Measurements from ENCODE around the gene CRABP2. TPM values are rescaled to one million over a fixed set of nuclear protein-coding genes. Genes with fewer than 3 reads are reported as not detected.

CRABP2 gene
- total RNA-seq, 2 experiments from 2014 or later = 0.68 to 0.80 TPM

- Mint-ChIP-seq H3K27me3 (peaks cover 45% of the 10 kb centered on the region), H3K4me3 (no peak overlapping the region), H3K36me3 (no peaks in the 10 kb centered on the region), H3K9me3 (no peaks in the 10 kb centered on the region), H3K4me1 (peaks cover 24% of the 10 kb centered on the region), H3K27ac (no peak overlapping the region)
- POLR2A ChIA-PET = interaction anchor here (0.7 to 1.0 kb wide), 3 partner anchors 12 to 253 kb away, joined by 3 to 4 read pairs (median 3); no protein-coding TSS in a partner anchor
- ATAC-seq (ENCODE audit: low read depth) (no peak), DNase-seq (no peak)
Observed at GRCh38 chr1:156703336-156703735, 2.0 kb downstream of the CRABP2 start.

- peak; percentile 80 for ATAC-seq (ENCODE audit: low read depth)
- DNase-seq = no peak
- Mint-ChIP-seq H3K36me3 (no peaks in the 10 kb centered on the region), H3K9me3 (no peaks in the 10 kb centered on the region), H3K4me1 (peaks cover 14% of the 10 kb centered on the region), H3K27ac (peak overlapping the region; percentile 14), H3K27me3 (peaks cover 38% of the 10 kb centered on the region), H3K4me3 (no peak overlapping the region)
- POLR2A ChIA-PET = no interaction called here
Observed at GRCh38 chr1:156700736-156701531, 4.4 kb downstream of the CRABP2 start.

- Mint-ChIP-seq H3K27ac (no peak overlapping the region), H3K4me3 (no peak overlapping the region), H3K36me3 (no peaks in the 10 kb centered on the region), H3K4me1 (peaks cover 7% of the 10 kb centered on the region), H3K27me3 (peaks cover 20% of the 10 kb centered on the region), H3K9me3 (no peaks in the 10 kb centered on the region)
- DNase-seq = no peak
- no peak for ATAC-seq (ENCODE audit: low read depth)
- POLR2A ChIA-PET = interaction anchor here (0.9 kb wide), 1 partner anchor 68 kb away, joined by 3 read pairs; the partner anchor contains the start of gene PRCC
Observed at GRCh38 chr1:156698995-156699394, 6.4 kb downstream of the CRABP2 start.

GRCh38 chr1:156697481-156697880 is 7.9 kb downstream of the CRABP2 start:
- DNase-seq = no peak
- no peak overlapping the region for H3K27ac Mint-ChIP-seq
- ATAC-seq (ENCODE audit: low read depth) = no peak
- H3K9me3 Mint-ChIP-seq = no peaks in the 10 kb centered on the region
- POLR2A ChIA-PET = interaction anchor here (0.6 kb wide), 1 partner anchor 212 kb away, joined by 3 read pairs; no protein-coding TSS in a partner anchor
- peaks cover 21% of the 10 kb centered on the region for H3K27me3 Mint-ChIP-seq
- no peaks in the 10 kb centered on the region for H3K36me3 Mint-ChIP-seq
- H3K4me3 Mint-ChIP-seq = no peak overlapping the region
- H3K4me1 Mint-ChIP-seq = peaks cover 12% of the 10 kb centered on the region

- Mint-ChIP-seq H3K36me3 (no peaks in the 10 kb centered on the region), H3K4me3 (no peak overlapping the region), H3K4me1 (peaks cover 18% of the 10 kb centered on the region), H3K9me3 (no peaks in the 10 kb centered on the region), H3K27me3 (peaks cover 24% of the 10 kb centered on the region), H3K27ac (no peak overlapping the region)
- ATAC-seq (ENCODE audit: low read depth) = no peak
- DNase-seq = no peak
- POLR2A ChIA-PET = no interaction called here
Observed at GRCh38 chr1:156696755-156697154, 8.6 kb downstream of the CRABP2 start.

GRCh38 chr1:156694690-156694962 is 10.8 kb downstream of the CRABP2 start:
- H3K9me3 Mint-ChIP-seq = no peaks in the 10 kb centered on the region
- H3K4me3 Mint-ChIP-seq = no peak overlapping the region
- ATAC-seq (ENCODE audit: low read depth) = no peak
- H3K27ac Mint-ChIP-seq = no peak overlapping the region
- POLR2A ChIA-PET = interaction anchor here (0.6 kb wide), 1 partner anchor 257 kb away, joined by 3 read pairs; no protein-coding TSS in a partner anchor
- peaks cover 16% of the 10 kb centered on the region for H3K4me1 Mint-ChIP-seq
- H3K27me3 Mint-ChIP-seq = peaks cover 43% of the 10 kb centered on the region
- H3K36me3 Mint-ChIP-seq = no peaks in the 10 kb centered on the region
- DNase-seq = no peak

GRCh38 chr1:156693848-156694689 is 11.3 kb downstream of the CRABP2 start:
- POLR2A ChIA-PET = interaction anchor here (0.6 kb wide), 1 partner anchor 27 kb away, joined by 3 read pairs; no protein-coding TSS in a partner anchor
- DNase-seq (no peak), ATAC-seq (ENCODE audit: low read depth) (no peak)
- Mint-ChIP-seq H3K4me1 (peaks cover 17% of the 10 kb centered on the region), H3K27me3 (peaks cover 49% of the 10 kb centered on the region), H3K9me3 (no peaks in the 10 kb centered on the region), H3K36me3 (no peaks in the 10 kb centered on the region), H3K4me3 (no peak overlapping the region), H3K27ac (no peak overlapping the region)

- Mint-ChIP-seq H3K4me1 (peaks cover 17% of the 10 kb centered on the region), H3K4me3 (no peak overlapping the region), H3K36me3 (no peaks in the 10 kb centered on the region), H3K27me3 (peaks cover 58% of the 10 kb centered on the region), H3K9me3 (no peaks in the 10 kb centered on the region), H3K27ac (no peak overlapping the region)
- DNase-seq (no peak), ATAC-seq (ENCODE audit: low read depth) (no peak)
- POLR2A ChIA-PET = interaction anchor here (0.6 kb wide), 1 partner anchor 28 kb away, joined by 3 read pairs; no protein-coding TSS in a partner anchor
Observed at GRCh38 chr1:156692925-156693847, 12.2 kb downstream of the CRABP2 start.

GRCh38 chr1:156692441-156692924 is 12.9 kb downstream of the CRABP2 start:
- H3K36me3 Mint-ChIP-seq = no peaks in the 10 kb centered on the region
- no peak for DNase-seq
- POLR2A ChIA-PET = interaction anchor here (1.3 kb wide), 1 partner anchor 11 kb away, joined by 3 read pairs; no protein-coding TSS in a partner anchor
- no peak for ATAC-seq (ENCODE audit: low read depth)
- H3K27me3 Mint-ChIP-seq = peaks cover 59% of the 10 kb centered on the region
- H3K9me3 Mint-ChIP-seq = no peaks in the 10 kb centered on the region
- no peak overlapping the region for H3K4me3 Mint-ChIP-seq
- H3K4me1 Mint-ChIP-seq = peaks cover 17% of the 10 kb centered on the region
- H3K27ac Mint-ChIP-seq = no peak overlapping the region

- Mint-ChIP-seq H3K4me1 (peaks cover 17% of the 10 kb centered on the region), H3K4me3 (no peak overlapping the region), H3K9me3 (no peaks in the 10 kb centered on the region), H3K27me3 (peaks cover 57% of the 10 kb centered on the region), H3K27ac (no peak overlapping the region), H3K36me3 (no peaks in the 10 kb centered on the region)
- ATAC-seq (ENCODE audit: low read depth) = no peak
- POLR2A ChIA-PET = interaction anchor here (0.5 to 1.4 kb wide), 3 partner anchors 12 to 22 kb away, joined by 3 to 4 read pairs (median 3); no protein-coding TSS in a partner anchor
- no peak for DNase-seq
Observed at GRCh38 chr1:156691665-156692440, 13.5 kb downstream of the CRABP2 start.

GRCh38 chr1:156691191-156691590 is 14.2 kb downstream of the CRABP2 start:
- no peak for ATAC-seq (ENCODE audit: low read depth)
- H3K4me3 Mint-ChIP-seq = no peak overlapping the region
- H3K9me3 Mint-ChIP-seq = no peaks in the 10 kb centered on the region
- POLR2A ChIA-PET = interaction anchor here (0.5 to 1.9 kb wide), 4 partner anchors 12 to 35 kb away, joined by 3 to 10 read pairs (median 4); no protein-coding TSS in a partner anchor
- H3K36me3 Mint-ChIP-seq = no peaks in the 10 kb centered on the region
- no peak overlapping the region for H3K27ac Mint-ChIP-seq
- H3K4me1 Mint-ChIP-seq = peaks cover 17% of the 10 kb centered on the region
- H3K27me3 Mint-ChIP-seq = peaks cover 60% of the 10 kb centered on the region
- DNase-seq = no peak

GRCh38 chr1:156690675-156691036 is 14.7 kb downstream of the CRABP2 start:
- H3K4me1 Mint-ChIP-seq = peaks cover 17% of the 10 kb centered on the region
- H3K36me3 Mint-ChIP-seq = no peaks in the 10 kb centered on the region
- peaks cover 61% of the 10 kb centered on the region for H3K27me3 Mint-ChIP-seq
- no peak overlapping the region for H3K4me3 Mint-ChIP-seq
- POLR2A ChIA-PET = interaction anchor here (0.6 to 1.9 kb wide), 4 partner anchors 15 to 66 kb away, joined by 3 to 10 read pairs (median 4); no protein-coding TSS in a partner anchor
- no peak overlapping the region for H3K27ac Mint-ChIP-seq
- DNase-seq (no peak), ATAC-seq (ENCODE audit: low read depth) (no peak)
- no peaks in the 10 kb centered on the region for H3K9me3 Mint-ChIP-seq

Data from activated naive CD8-positive, alpha-beta T cell treated with anti-CD3 and anti-CD28 coated beads, Interleukin-2, amount 10 ng/mL, durations not matched to agents 7 days and 5 days (primary cell).